ENCODE results near the gene PLET1. TPM values are rescaled to one million over a fixed set of nuclear protein-coding genes. Genes with fewer than 3 reads are reported as not detected.

Gene PLET1
- total and polyA plus RNA-seq, 2 experiments from 2014 or later = not detected

DNA sequence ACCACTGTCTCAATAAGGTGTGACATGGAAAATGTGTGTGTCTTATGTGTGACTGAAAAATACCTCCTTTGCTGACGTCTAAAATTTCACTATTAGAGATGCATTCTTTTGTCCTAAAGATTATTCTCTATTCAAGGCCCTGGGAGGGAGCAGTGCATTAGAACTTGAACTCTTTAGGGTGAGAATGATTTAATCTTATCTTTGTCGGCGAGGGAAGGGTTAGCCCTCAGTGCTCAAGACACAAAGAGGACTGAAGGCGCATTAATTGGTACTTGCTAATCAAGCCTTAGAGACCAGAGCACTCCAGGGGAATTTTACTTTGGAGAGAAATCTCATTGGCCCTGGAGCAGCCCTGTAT lies 29.8 kb upstream of the PLET1 start:
- H3K27me3 ChIP-seq = peaks cover 2% of the 10 kb centered on the region
- H3K36me3 ChIP-seq (replicated peaks; ENCODE audit: insufficient read depth, low read depth) = no peaks in the 10 kb centered on the region
- H3K9me3 ChIP-seq (ENCODE audit: low read depth) = no peaks in the 10 kb centered on the region
- no peaks in the 10 kb centered on the region for H3K79me2 ChIP-seq
- H3K4me1 ChIP-seq (ENCODE audit: insufficient read depth) = peaks cover 8% of the 10 kb centered on the region
- H3K4me3 ChIP-seq = peak overlapping the region; percentile 68
- TF ChIP-seq EZH2phosphoT487 (IDR thresholded peaks at IDR 0.05; ENCODE audit: low read depth, severe bottlenecking, unreplicated experiment) (no peak), EZH2 (IDR thresholded peaks at IDR 0.05; ENCODE audit: borderline replicate concordance) (no peak)
- TF ChIP-seq, protein P1, sequence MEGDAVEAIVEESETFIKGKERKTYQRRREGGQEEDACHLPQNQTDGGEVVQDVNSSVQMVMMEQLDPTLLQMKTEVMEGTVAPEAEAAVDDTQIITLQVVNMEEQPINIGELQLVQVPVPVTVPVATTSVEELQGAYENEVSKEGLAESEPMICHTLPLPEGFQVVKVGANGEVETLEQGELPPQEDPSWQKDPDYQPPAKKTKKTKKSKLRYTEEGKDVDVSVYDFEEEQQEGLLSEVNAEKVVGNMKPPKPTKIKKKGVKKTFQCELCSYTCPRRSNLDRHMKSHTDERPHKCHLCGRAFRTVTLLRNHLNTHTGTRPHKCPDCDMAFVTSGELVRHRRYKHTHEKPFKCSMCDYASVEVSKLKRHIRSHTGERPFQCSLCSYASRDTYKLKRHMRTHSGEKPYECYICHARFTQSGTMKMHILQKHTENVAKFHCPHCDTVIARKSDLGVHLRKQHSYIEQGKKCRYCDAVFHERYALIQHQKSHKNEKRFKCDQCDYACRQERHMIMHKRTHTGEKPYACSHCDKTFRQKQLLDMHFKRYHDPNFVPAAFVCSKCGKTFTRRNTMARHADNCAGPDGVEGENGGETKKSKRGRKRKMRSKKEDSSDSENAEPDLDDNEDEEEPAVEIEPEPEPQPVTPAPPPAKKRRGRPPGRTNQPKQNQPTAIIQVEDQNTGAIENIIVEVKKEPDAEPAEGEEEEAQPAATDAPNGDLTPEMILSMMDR (IDR thresholded peaks at IDR 0.05; ENCODE audit: poor library complexity) = no peak
- peak overlapping the region; percentile 99 for H3K4me2 ChIP-seq
- peak overlapping the region; percentile 61 for H2AFZ ChIP-seq
- no peak overlapping the region for H3K27ac ChIP-seq
- DNase-seq (ENCODE audit: low spot score) = no peak
- no peaks in the 10 kb centered on the region for H3K9me2 ChIP-seq (replicated peaks; ENCODE audit: insufficient read depth)
- no peaks in the 10 kb centered on the region for H4K20me1 ChIP-seq (ENCODE audit: insufficient read depth, poor library complexity, severe bottlenecking)
- WGBS (ENCODE audit: low lambda C conversion rate, missing lambda C conversion rate) = 4% methylated on average over 4 of the region's 4 CpGs

DNA sequence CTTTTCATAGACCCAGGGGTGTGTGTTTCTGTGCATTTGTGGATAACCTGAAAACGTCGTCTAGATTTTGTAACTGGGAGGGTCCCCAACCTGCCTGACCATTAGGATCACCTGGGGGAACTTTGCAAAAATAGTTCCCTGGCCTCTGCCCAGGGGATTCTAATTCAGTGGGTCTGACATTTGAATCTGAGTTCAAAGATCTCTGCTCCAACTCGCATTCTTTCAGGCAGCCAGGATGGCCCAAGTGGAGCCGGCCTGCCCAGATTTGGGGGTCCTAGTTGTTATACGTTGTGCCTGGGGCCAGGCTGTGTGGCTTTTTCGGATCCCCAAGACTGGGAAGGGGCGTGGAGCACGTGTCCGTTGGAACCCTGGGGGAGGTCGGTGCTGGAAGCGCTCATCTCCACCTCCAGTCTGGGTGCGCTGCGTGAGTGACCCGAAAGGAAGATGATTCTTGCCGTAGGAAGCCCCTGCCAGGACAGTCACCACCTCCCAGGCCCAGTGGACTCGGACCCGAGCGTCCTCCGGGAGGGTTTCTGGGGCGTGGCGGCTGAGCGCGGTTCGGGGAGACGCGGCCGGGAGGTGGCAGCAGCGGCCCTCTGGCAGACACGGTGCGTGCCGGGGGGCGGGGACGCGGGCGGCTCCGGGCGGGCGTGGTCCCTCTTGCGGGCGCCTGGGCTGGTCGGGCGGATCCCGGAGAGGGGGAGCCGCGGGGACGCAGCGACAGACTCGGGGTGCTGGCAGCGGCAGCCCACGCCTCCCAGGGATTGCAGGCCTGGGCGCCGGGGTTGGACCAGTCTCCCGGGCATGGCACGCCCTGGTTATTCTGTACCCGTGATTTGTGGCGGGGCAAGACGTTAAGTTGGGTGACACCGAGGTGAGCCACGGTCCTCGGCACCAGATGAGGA lies 29.2 kb upstream of the PLET1 start:
- no peaks in the 10 kb centered on the region for H3K9me2 ChIP-seq (replicated peaks; ENCODE audit: insufficient read depth)
- 5% methylated on average over 38 of the region's 60 CpGs for WGBS (ENCODE audit: low lambda C conversion rate, missing lambda C conversion rate)
- peak overlapping the region; percentile 68 for H3K4me3 ChIP-seq
- H3K27ac ChIP-seq = no peak overlapping the region
- no peaks in the 10 kb centered on the region for H3K36me3 ChIP-seq (replicated peaks; ENCODE audit: insufficient read depth, low read depth)
- TF ChIP-seq EZH2 (IDR thresholded peaks at IDR 0.05; ENCODE audit: borderline replicate concordance) = no peak
- TF ChIP-seq, protein P1 (IDR thresholded peaks at IDR 0.05; ENCODE audit: poor library complexity) = peak; percentile 89
- DNase-seq (ENCODE audit: low spot score) = peak; percentile 89
- peak overlapping the region; percentile 99 for H3K4me2 ChIP-seq
- H4K20me1 ChIP-seq (ENCODE audit: insufficient read depth, poor library complexity, severe bottlenecking) = no peaks in the 10 kb centered on the region
- peak overlapping the region; percentile 89 for H2AFZ ChIP-seq
- H3K27me3 ChIP-seq = peaks cover 2% of the 10 kb centered on the region
- no peaks in the 10 kb centered on the region for H3K79me2 ChIP-seq
- no peaks in the 10 kb centered on the region for H3K9me3 ChIP-seq (ENCODE audit: low read depth)
- H3K4me1 ChIP-seq (ENCODE audit: insufficient read depth) = peaks cover 8% of the 10 kb centered on the region

DNA sequence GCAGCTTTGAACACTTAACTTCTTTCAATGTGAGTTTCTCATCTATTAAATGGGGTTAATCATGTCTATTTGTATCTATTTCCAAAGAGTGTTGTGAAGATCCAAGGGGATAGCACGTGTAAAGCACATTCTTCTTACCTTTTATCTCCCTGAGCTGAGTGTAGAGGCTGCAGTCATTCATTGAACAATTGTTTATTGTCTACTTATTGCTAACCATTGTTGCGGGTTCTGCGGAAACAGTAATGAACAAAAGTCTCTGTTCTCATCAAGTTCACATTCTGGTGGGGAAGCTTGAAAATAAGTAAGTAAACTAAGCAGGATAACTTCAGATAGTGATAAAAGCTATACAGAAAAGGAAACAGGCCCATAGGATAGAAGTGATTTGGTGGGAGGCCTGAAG lies 27.4 kb upstream of the PLET1 start:
- no peaks in the 10 kb centered on the region for H3K79me2 ChIP-seq
- no peaks in the 10 kb centered on the region for H3K9me3 ChIP-seq (ENCODE audit: low read depth)
- H2AFZ ChIP-seq = no peak overlapping the region
- H4K20me1 ChIP-seq (ENCODE audit: insufficient read depth, poor library complexity, severe bottlenecking) = no peaks in the 10 kb centered on the region
- WGBS (ENCODE audit: low lambda C conversion rate, missing lambda C conversion rate) = 87% methylated on average over 3 of the region's 3 CpGs
- H3K9me2 ChIP-seq (replicated peaks; ENCODE audit: insufficient read depth) = no peaks in the 10 kb centered on the region
- no peak for DNase-seq (ENCODE audit: low spot score)
- no peak overlapping the region for H3K27ac ChIP-seq
- no peaks in the 10 kb centered on the region for H3K36me3 ChIP-seq (replicated peaks; ENCODE audit: insufficient read depth, low read depth)
- no peak overlapping the region for H3K4me2 ChIP-seq
- no peak overlapping the region for H3K4me3 ChIP-seq
- peaks cover 8% of the 10 kb centered on the region for H3K4me1 ChIP-seq (ENCODE audit: insufficient read depth)
- peaks cover 2% of the 10 kb centered on the region for H3K27me3 ChIP-seq
- TF ChIP-seq EZH2 (IDR thresholded peaks at IDR 0.05; ENCODE audit: borderline replicate concordance) = no peak
- TF ChIP-seq, protein P1 (IDR thresholded peaks at IDR 0.05; ENCODE audit: poor library complexity) = no peak

Data from hepatocyte (in vitro differentiated cells).